Gastrocnemius medialis (tissue), 4 donors: ENCODE data around the gene KCNAB1. TPM values are rescaled to one million over a fixed set of nuclear protein-coding genes. Genes with fewer than 3 reads are reported as not detected.

Experiments used
- ATAC-seq, 2 donors: fragments of 150-250 bp; one replicate each; pipeline ENCODE4 v1.9.1; 2016
- DNase-seq, 2 donors: peaks; one replicate each; pipeline ENCODE4 v3.0.0-alpha.2; 2019
- H3K27ac ChIP-seq, 4 donors: fragments of 200-600 bp; sonication (generic); 1 replicate in 1 of 4; 2 replicates in 3 of 4; pipeline ENCODE4 v1.5.1; 2016 to 2018; ENCODE audit warnings: mild to moderate bottlenecking in 2 of 4, moderate library complexity in 1 of 4
- H3K27me3 ChIP-seq, 3 donors: fragments of 200-600 bp; sonication (generic) in 2 of 3; 1 replicate in 1 of 3; 2 replicates in 2 of 3; pipeline versions ENCODE4 v1.5.1 to v1.6.0; 2016 to 2019; ENCODE audit warnings: mild to moderate bottlenecking in 1 of 3, moderate library complexity in 1 of 3
- H3K36me3 ChIP-seq, 2 donors: fragments of 200-600 bp; sonication (generic) in 1 of 2; one replicate each; pipeline ENCODE4 v1.5.1; 2017 to 2018
- H3K4me1 ChIP-seq, 2 donors: fragments of 200-600 bp; sonication (generic) in 1 of 2; one replicate each; pipeline ENCODE4 v1.5.1; 2016 to 2017; ENCODE audit warnings: mild to moderate bottlenecking in 2 of 2
- H3K4me3 ChIP-seq, 4 donors: fragments of 200-600 bp; sonication (generic) in 3 of 4; 1 replicate in 1 of 4; 2 replicates in 3 of 4; pipeline ENCODE4 v1.5.1; 2016 to 2019; ENCODE audit warnings: mild to moderate bottlenecking in 2 of 4
- H3K9me3 ChIP-seq, 3 donors: fragments of 200-600 bp; sonication (generic) in 2 of 3; 1 replicate in 1 of 3; 2 replicates in 2 of 3; pipeline ENCODE4 v1.5.1; 2016 to 2019
- POLR2A ChIP-seq, 2 donors: fragments of 450-650 bp; IDR thresholded peaks; one replicate each; pipeline ENCODE4 v1.6.1; 2017; ENCODE audit warnings: antibody characterized with exemption in 2 of 2, mild to moderate bottlenecking in 2 of 2, moderate library complexity in 2 of 2
- in situ Hi-C, 4 donors: fragments of 200-750 bp; cut with MboI; loops; one replicate each; pipeline versions ENCODE4 v1.15.0 to v1.8.0; 2017; ENCODE audit warnings: low sequenced_read_pairs in 4 of 4
- intact Hi-C: fragments of 100-400 bp; cut with DNase I; formaldehyde crosslinking; loops from one replicate; pipeline ENCODE4 v1.15.1; 2023; ENCODE audit warnings: low total_unique reads
- total RNA-seq, 4 donors: library from RNA; depleted of rRNA; stranded (reverse); fragments of >200 nt; gene quantifications; one replicate each; pipeline versions ENCODE4 v1.1.0 to v1.2.3, GENCODE V29; 2016
- TF ChIP-seq, protein P1 (sequence below), 5 experiments: fragments of 450-650 bp in 3 of 5; fragments of 200-600 bp in 2 of 5; sonication (generic) in 2 of 5; IDR thresholded peaks in 4 of 5; conservative IDR thresholded peaks in 1 of 5; 1 replicate in 4 of 5; 2 replicates in 1 of 5; pipeline ENCODE4 v1.5.1; 2016 to 2019; ENCODE audit warnings: antibody characterized with exemption in 5 of 5, mild to moderate bottlenecking in 3 of 5, moderate library complexity in 3 of 5

KCNAB1 gene
- total RNA-seq, 4 donors from 2014 or later = 0.46 to 3.6 (median 1.9) TPM

DNA sequence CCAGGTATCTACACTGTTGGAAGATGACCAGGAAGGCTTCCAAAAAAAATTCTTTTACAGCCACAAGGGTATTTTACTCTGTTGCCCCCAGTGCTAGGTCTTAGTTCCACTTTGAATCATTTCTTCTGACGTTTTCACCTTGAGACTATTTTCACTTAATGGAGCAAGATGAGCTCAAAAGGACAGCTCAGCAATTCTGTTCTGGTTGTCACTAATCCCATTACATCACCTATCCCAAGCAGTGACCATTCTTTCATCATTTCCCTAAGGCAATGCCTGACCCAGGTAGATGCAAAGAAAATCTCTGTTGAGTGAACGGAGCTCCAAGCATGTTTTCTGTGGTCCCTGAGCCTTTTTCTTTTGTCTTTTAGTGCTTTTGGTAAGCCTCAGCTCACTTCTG is 210.0 kb downstream of the KCNAB1 start:
- in situ Hi-C loops (no loop called here), intact Hi-C loops (no loop called here)
- DNase-seq (no peak), ATAC-seq (no peak)
- Histone ChIP-seq H3K36me3 (no peaks in the 10 kb centered on the region), H3K27ac (no peak overlapping the region), H3K4me1 (no peaks in the 10 kb centered on the region), H3K4me3 (no peak overlapping the region), H3K9me3 (no peaks in the 10 kb centered on the region), H3K27me3 (no peaks in the 10 kb centered on the region)
- no peak for TF ChIP-seq POLR2A (IDR thresholded peaks at IDR 0.05)
- TF ChIP-seq, protein P1, sequence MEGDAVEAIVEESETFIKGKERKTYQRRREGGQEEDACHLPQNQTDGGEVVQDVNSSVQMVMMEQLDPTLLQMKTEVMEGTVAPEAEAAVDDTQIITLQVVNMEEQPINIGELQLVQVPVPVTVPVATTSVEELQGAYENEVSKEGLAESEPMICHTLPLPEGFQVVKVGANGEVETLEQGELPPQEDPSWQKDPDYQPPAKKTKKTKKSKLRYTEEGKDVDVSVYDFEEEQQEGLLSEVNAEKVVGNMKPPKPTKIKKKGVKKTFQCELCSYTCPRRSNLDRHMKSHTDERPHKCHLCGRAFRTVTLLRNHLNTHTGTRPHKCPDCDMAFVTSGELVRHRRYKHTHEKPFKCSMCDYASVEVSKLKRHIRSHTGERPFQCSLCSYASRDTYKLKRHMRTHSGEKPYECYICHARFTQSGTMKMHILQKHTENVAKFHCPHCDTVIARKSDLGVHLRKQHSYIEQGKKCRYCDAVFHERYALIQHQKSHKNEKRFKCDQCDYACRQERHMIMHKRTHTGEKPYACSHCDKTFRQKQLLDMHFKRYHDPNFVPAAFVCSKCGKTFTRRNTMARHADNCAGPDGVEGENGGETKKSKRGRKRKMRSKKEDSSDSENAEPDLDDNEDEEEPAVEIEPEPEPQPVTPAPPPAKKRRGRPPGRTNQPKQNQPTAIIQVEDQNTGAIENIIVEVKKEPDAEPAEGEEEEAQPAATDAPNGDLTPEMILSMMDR (IDR thresholded peaks at IDR 0.05 in 4 of 5, conservative IDR thresholded peaks at IDR 0.05 in 1 of 5) = no peak

DNA sequence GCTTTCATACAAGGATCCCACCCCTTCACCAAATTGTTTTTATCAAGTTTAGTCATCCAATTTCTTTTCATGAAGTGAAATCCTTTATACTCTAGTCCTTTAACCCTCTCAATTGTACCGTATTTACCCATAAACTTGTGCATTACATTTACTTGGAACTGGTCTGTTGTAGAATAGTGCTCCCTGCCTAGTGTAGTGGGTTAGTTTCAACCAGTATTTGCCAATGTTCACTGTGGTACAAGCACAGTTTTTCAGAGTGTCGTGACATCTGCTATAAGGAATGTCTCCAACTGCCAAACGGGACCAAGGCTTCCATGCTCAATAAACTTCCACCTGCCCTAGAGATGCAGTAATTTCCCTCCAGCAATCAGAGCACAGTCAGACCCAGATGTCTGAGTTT is 211.9 kb downstream of the KCNAB1 start:
- intact Hi-C loops = no loop called here
- Histone ChIP-seq H3K4me3 (no peak overlapping the region), H3K27ac (no peak overlapping the region), H3K36me3 (no peaks in the 10 kb centered on the region), H3K27me3 (no peaks in the 10 kb centered on the region), H3K4me1 (no peaks in the 10 kb centered on the region), H3K9me3 (no peaks in the 10 kb centered on the region)
- ATAC-seq (no peak), DNase-seq (no peak)
- in situ Hi-C loops = no loop called here
- no peak for TF ChIP-seq POLR2A (IDR thresholded peaks at IDR 0.05)
- TF ChIP-seq, protein P1 (IDR thresholded peaks at IDR 0.05 in 4 of 5, conservative IDR thresholded peaks at IDR 0.05 in 1 of 5) = no peak

DNA sequence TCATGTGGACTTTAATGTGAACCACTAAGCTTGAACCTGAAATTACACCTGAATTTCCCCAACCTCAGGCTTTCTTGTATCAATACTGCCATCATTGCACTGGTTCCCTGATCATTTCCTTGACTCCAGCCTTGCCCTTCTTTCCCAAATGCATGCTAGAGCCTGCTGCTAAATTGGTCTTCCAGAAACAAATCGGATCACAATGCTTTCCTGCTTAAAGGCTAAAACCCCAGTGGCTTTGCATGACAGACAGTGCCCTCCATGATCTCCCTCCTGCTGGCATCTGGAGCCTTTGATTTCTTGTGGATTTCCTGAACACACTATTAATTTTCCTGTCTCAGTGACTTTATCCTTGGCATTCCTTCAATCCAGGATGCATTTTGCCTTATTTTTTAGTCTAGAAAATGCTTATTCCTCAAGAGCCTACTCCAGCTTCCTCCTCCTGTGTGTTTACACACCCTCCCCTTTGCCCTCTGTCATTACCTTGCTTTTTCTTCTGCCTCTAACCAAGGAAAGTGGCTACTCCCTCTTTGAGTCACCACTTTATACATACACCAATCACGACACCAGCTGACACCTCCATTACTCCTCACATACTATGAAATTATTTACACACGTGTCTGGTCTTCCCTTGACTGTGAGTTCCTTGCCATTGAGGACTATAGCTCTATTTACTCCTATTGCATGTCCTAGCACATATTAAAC is 214.6 kb downstream of the KCNAB1 start:
- Histone ChIP-seq H3K27ac (no peak overlapping the region), H3K27me3 (no peaks in the 10 kb centered on the region), H3K36me3 (no peaks in the 10 kb centered on the region), H3K4me3 (no peak overlapping the region), H3K4me1 (no peaks in the 10 kb centered on the region), H3K9me3 (no peaks in the 10 kb centered on the region)
- in situ Hi-C loops (no loop called here), intact Hi-C loops (no loop called here)
- ATAC-seq = no peak
- no peak for TF ChIP-seq POLR2A (IDR thresholded peaks at IDR 0.05)
- DNase-seq = no peak

DNA sequence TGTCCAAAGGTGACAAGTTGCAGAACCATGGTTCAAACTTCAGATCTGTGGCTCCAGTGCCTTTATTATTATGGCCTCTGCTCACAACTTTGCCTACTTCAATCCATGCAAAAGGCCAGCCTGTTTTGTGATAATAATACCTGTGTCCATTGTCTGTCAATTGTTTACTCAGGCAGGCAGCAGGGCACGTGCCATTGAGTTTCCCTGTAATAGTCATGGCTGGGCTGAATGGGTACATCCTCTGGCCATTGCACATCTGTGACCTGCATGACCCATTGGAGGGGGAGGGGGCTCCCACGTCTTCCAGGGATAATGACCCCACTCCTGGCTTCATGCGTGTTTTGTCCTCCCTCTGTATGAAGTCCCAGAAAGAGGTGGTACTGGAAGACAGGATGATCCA is 219.1 kb downstream of the KCNAB1 start:
- Histone ChIP-seq H3K9me3 (no peaks in the 10 kb centered on the region), H3K27me3 (no peaks in the 10 kb centered on the region), H3K27ac (no peak overlapping the region), H3K36me3 (no peaks in the 10 kb centered on the region), H3K4me1 (no peaks in the 10 kb centered on the region), H3K4me3 (no peak overlapping the region)
- in situ Hi-C loops = no loop called here
- ATAC-seq (no peak), DNase-seq (no peak)
- intact Hi-C loops = no loop called here
- TF ChIP-seq POLR2A (IDR thresholded peaks at IDR 0.05) = no peak
- TF ChIP-seq, protein P1 (IDR thresholded peaks at IDR 0.05 in 4 of 5, conservative IDR thresholded peaks at IDR 0.05 in 1 of 5) = no peak

DNA sequence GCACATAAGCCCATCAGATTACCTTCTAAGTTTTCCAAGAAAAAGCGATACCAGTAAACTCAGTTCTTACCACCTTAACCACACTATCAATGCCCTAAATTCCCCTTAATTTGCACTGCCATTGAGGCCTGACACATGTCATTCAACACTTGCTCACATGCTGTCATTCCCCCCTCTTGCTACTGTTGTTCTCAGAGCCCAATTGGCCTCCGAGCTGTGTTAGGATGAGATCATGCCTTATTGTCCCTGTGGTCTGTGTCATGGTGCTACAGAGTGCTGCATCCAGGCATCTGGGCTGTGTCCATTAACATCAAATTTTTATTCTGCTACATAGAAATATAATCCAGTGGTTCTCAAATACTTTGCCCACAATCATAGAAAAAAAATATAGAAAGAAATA is 221.0 kb downstream of the KCNAB1 start:
- in situ Hi-C loops (no loop called here), intact Hi-C loops (no loop called here)
- no peak for ATAC-seq

More for the DNA sequence above, 221.0 kb downstream of the KCNAB1 start:
- H3K4me1 ChIP-seq = no peaks in the 10 kb centered on the region
- TF ChIP-seq POLR2A (IDR thresholded peaks at IDR 0.05) = no peak
- TF ChIP-seq, protein P1 (IDR thresholded peaks at IDR 0.05 in 4 of 5, conservative IDR thresholded peaks at IDR 0.05 in 1 of 5) = no peak
- H3K27ac ChIP-seq = no peak overlapping the region
- H3K4me3 ChIP-seq = no peak overlapping the region
- H3K36me3 ChIP-seq = no peaks in the 10 kb centered on the region
- no peak for DNase-seq
- no peaks in the 10 kb centered on the region for H3K27me3 ChIP-seq
- no peaks in the 10 kb centered on the region for H3K9me3 ChIP-seq
